Activated T-helper 9 cell treated with anti-CD3 and anti-CD28 coated beads, Interleukin-2, amount 50 U/mL, for 16 hours (primary cell): ENCODE data around the gene MGRN1.
A peak's percentile ranks its signal among the peaks of the same experiment; 100 is the strongest.

ENCODE experiments used
- DNase-seq: peaks from one replicate; pipeline ENCODE4 v3.0.0-alpha.2; 2020; ENCODE audit warnings: low read depth

The MGRN1 gene

DNA sequence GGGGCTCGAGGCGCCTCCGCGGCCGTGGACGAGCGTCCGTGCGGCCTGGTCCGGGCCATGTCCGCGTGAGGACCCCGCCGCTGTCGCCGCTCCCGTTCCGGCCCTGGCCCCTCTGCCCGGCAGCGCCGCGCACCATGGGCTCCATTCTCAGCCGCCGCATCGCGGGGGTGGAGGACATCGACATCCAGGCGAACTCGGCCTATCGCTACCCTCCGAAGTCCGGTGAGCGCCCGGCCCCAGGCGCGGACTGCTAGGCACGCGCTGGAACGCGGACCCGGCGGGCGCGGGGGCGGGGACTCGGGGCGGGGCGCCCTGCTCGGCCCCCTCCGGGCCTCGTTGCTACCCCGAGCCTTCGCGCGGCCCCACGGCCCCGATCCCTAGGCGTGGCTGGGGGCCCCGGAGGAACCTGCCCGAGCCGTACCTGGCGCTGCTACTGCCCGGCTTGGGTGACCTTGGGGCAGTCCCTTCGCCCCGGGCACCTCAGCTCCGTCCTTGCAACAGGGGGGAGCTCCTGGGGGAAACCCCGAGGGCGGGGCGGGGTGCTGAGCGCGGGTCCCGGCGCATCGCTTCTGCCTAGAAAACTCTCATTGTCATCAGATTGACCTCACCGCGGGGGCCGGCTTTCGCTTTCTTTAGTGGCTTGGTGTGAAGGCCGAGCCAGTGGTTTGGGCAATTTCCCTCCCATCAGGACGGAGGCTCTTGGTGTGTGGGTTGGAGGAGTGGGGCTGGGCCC is 367 bp downstream of the MGRN1 start:
- DNase-seq, result peak; percentile 59

DNA sequence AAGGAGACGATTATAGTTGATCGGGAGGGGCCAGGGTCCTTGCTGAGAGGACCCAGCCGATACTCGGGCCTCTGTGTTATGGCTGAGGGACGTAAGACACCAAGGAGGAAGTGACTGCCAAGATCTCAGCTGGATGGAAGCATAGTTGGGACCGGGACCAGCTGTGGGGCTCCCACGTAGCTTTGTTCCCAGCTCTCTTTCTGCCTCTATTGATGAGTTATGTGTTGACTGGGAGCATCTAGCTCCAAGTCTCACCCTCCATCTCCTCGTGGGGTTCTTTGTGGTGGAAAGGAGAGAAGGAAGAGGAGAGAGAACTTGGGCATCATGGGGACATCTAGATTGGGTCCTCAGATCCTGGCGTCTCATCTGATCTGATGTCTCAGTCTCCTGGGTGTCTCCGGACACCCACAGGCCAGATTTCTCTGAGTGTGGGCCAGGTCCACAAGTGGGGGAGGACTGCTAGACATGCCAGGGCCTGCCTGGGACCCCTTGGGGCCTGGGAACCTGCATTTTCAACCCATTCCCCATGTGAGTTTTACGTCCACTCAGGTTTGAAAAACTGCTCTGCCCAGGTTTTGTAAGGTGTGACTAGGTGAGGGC is 1.0 kb downstream of the MGRN1 start:
- DNase-seq, result no peak

DNA sequence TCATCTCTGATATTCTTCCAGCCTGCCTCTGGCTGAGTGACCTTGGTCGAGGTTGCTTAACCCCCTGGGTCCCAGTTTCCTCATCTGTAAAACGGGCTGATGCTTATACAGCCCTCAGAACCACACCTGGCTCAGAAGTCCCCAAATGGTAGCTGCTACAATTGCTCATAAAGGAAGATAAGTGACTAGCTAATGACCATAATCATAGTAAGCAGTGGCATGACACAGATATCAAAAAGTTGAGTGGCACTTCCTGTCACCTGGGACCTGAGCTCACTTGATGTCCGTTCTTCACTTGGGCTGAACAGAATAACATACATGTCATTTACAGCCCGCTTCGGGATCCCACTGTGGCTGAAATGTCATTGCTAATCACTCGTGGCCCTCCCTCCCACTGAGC is 1.8 kb downstream of the MGRN1 start:
- no peak for DNase-seq

DNA sequence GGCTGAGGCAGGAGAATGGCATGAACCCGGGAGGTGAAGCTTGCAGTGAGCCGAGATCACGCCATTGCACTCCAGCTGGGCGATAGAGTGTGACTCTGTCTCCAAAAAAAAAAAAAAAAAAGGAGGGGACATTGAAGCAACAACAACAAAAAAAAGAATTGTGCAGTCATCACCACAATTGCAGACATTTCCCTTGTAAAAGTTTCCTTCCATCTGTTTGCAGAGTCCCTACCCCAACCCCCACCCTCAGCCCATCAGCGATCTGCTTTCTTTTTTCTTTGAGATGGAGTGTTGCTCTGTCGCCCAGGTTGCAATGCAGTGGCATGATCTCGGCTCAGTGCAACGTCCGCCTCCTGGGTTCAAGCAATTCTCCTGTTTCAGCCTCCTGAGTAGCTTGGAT is 3.7 kb downstream of the MGRN1 start:
- DNase-seq, result no peak

DNA sequence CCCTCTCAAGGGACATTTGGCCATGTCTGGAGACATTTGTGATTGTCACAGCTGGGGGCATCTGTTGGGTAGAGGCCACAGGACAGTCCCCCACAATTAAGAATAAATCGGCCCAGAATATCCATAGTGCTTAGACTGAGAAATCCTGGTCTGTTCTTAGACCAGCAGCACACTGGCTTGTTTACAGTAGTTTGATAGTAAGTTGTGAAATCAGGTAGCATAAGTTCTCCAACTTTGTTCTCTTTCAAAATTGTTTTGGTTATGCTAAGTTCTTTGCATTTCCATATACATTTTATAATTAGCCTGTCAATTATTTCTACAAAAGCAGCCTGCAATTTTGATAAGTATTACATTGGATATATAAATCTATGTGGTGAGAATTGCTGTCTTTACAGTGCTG is 6.8 kb downstream of the MGRN1 start:
- no peak for DNase-seq

DNA sequence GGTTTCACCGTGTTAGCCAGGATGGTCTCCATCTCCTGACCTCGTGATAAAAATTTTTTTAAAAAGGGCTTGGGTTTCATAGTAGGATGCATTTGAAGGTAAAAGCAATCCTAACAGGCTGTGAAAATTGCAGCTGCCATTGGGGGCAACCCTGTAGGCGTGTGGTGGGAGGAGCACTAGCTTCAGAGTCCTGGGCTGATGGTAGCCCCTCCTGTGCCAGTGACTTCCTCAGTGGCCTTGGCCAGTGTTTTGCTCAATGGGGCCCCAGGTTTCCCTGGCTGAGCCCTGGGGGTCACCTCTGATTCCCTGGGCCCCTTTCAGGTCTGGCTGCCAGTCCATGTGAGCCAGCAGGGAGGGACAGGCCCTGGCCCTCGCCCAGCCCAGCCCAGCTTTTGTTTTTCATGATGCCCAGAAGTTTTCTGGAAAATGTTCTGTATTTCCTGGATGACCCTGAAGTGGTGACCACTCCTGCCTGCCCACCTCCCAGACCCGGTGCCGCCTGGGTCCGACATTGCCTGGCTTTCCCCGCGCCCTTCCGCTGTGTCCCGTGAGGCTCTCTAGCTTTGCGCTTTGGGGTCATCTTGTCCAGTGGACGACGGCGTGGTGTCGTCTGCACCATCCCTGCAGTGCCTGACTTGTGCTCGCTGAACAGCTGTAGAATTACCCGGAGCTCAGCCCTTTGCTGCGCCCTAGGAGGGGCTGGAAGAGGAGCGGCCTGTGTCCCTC is 9.4 kb downstream of the MGRN1 start:
- no peak for DNase-seq

DNA sequence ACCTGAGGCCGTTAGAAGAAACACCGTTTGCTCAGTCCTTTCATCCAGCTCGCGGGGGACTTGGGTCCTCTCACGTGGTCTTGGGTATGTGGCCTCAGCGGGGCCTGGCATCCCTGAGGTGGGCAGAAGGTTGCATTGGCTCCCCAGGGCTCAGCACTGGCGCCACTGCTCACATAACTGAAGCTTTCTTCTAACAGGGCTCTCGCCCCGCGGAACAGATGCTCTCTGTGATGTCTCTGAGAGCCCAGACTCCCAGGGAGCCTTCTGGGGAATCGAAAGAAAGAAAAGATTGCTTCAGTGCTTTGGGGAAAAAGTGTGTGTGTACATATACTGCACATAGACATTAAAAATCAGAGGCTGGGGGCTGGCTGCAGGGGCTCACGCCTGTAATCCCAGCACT is 10.1 kb downstream of the MGRN1 start:
- DNase-seq, result no peak

DNA sequence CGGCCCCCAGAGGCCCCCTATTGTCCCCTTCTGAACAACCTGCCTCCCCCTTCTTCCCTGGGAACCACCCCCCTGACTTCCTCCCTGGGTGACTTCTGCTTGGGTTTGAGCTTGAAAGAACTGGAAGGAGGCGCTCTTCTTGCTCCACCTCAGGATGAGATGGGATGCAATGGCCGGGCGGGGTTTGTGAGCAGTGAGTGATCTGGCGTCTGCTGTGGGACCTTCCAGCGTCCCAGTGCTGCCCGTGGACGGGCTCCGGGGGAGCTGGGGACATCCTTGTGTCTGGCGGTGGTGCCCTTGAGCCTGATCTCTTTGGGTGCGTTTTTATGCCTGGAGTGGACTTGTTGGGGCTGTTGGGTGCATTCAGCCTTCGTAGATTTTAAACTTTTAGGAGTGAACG is 11.6 kb downstream of the MGRN1 start:
- no peak for DNase-seq

DNA sequence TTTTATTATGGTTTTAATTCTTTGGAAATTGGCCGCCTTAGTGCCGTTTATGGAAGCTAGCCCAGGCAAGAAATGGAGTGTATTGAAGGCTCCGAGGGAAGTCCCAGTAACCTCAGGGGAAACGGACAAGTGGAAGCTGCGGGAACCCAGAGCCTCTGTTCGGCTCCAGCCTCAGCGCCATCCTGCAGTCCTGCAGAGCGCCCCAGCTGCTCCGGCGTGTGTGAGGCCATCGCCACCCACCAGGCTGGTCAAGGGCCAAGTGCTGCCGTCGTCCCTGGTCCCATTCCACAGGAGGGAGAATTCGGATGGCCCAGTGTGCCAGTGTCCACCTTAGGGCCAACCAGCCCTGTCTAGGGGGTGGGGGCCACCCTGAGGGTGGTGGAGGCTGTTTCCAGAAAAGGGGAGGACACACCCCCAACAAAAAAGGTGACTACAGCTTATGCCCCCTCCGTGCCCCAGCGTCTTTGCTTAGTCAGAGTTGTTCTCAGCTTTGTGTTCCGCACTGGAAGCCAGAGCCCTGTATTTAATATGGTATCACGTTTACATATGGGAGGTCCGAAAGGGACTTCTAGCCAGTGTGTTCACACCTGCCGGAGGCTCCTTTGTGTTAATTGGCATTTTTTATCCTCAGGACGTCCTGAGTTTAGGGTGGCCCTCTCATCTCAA is 13.0 kb downstream of the MGRN1 start:
- no peak for DNase-seq

DNA sequence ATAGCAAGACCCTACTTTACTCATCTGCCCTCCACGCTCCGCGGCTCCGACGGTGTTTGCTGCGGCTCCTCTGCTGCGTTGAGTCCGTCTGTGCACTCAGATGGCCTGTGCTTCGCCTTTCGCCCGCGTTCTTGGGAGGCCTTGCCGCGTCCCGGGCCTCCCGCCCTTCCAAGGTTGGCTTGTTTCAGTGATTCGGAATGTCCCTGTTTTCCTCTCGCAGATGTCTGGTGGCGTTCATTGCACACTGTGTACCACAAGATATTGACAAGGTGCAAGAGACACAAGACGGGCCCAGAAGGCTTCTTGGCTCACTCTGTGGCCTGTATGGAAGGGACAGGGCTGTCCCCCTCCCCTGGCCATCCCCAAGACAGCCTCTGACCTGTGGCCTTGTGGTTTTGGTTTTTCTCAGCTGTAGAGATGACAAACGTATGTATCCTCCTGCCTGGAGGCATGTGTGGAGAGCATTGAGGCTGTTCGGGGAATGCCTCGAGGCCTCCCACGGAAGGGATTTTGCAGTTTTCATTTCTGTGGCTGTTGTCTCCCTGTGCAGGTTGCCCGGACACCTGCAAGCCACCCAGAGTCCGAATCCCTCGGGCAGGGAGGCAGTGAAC is 15.4 kb downstream of the MGRN1 start:
- DNase-seq, result no peak

DNA sequence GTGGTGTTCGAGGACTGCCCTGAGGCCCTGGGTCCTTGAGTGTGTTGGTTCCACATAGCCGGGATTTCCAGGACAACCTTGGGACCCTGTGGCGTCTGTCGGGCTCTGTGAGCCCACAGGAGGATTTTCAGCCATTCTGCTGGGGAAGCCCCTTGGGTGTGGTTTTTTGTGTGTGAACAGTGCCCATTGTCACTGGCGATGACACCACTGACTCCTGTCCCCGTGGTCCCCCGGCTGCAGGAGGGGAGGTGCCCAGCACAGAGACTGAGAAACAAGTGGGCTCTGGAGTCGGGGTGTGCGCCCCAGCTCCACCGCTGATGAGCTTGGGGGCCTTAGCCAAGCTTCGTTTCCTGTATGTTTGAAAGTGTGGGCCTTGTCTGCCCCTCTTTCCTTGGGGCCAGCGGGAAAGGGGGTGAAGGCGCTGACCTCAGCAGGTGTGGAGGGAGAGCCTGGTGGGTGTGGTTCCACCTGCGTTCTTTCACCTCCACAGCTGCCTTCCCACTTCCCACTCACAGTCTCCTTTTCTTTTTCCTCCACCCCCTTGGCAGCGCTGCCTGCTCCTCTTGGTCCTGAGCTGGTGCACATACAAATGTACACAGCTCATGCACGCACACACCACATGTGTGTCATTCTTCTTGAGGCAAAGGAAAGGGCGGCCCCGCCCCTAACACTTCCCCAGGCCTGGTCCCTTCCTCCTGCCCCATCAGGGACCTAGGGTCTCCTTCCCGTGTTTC is 16.1 kb downstream of the MGRN1 start:
- no peak for DNase-seq

DNA sequence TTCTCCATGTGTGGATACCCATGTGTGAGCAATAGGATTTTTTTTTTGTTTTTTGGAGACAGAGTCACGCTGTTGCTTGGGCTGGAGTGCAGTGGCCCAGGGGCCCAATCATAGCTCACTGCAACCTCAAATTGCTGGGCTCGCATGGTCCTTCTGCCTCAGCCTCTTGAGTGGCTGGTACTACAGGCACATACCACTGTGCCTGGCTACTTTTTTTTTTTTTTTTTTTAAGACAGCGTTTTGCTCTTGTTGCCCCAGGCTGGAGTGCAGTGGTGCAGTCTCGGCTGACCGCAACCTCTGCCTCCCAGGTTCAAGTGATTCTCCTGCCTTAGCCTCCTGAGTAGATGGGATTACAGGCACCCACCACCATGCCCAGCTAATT is 16.7 kb downstream of the MGRN1 start:
- no peak for DNase-seq

DNA sequence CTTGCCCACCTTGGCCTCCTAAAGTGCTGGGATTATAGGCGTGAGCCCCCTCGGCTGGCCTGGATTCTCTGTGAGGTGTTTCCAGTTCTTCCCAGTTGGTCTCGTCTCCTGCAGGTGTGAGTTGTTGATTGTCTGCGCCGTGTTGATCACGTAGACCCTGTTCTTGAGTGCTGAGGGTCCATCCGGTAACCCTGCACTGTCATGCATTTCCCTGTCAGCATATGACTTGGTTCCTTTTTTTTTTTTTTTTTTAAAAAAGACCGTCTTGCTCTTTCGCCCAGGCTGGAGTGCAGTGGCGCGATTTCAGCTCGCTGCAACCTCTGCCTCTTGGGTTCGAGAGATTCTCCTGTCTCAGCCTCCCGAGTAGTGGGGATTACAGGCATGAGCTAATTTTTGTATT is 17.3 kb downstream of the MGRN1 start:
- DNase-seq, result no peak

DNA sequence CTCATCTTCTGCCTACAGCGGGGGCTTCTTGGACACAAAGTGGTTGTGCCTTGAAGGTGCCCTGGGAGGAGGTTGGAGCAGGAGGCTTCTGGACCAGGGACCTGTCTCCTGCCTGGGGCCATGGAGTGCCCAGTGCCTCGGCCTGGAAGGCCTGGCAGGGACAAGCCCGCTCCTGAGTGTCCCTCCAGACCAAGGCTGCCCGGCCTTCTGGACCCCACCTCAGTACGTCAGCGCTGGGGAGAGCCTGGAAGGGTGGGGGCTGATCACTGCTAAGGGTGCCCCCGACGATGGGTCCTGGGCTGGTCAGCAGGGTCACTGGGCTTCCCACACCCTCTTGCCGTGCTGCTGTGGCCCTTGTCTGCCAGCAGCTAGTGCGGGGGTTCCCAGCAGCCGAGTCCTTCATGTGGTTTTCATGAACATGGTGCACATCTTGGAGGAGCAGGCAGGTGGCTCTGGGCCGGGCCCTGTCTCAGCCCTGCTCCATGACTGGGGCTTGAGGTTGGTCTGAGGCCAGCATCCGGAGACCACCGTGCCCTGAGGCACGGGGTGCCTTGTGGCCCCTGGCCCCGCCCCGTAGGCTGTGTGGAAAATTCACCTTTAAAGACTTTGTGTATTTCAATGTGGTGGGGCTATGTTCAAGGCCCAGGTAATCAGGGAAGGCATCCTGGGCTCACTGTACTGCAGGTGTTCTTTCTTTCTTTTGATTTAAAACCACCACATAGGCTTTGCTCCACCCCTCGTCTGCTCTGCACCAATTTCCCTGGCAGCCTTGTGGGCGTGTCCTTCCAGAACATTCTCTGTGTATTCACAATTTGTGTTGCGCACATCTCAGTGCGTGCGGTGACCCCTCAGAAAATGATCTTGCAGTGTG is 22.4 kb downstream of the MGRN1 start:
- DNase-seq, result no peak

DNA sequence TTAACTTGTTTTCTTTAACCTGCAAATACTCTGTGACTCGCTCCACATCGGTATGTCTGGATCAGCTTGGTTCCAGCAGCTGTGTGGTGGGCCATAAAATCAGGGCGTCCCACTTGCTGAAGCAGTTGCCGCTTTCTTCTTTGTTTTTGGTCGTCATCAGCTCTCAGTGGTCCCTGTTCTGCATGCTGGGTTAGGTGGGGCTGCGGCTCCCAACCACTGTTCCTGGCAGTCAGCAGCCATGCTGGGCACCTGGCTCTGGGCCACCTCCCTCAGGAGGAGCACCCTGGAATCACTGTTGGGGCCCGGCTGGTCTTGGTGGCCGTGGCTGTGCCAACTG is 23.0 kb downstream of the MGRN1 start:
- DNase-seq, result no peak

DNA sequence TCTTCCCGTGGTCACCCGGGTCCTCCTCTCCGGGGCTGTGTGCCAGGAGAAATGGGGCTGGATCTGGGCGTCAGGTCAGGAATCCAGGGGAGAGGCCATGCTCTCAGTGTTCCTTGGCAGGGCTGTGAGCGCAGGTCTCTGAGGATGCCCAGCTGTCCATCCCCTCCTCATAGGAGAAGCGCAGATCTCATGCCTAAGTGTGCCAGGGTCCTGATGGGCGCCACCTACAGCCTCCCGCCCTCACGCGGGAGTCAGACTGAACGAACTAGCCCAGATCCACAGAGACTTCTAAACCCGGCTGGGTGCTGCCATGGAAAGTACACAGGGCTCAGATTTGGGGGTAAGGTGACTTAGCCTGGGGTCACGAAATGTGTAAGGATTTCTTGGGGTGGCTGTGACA is 24.3 kb downstream of the MGRN1 start:
- DNase-seq, result no peak

DNA sequence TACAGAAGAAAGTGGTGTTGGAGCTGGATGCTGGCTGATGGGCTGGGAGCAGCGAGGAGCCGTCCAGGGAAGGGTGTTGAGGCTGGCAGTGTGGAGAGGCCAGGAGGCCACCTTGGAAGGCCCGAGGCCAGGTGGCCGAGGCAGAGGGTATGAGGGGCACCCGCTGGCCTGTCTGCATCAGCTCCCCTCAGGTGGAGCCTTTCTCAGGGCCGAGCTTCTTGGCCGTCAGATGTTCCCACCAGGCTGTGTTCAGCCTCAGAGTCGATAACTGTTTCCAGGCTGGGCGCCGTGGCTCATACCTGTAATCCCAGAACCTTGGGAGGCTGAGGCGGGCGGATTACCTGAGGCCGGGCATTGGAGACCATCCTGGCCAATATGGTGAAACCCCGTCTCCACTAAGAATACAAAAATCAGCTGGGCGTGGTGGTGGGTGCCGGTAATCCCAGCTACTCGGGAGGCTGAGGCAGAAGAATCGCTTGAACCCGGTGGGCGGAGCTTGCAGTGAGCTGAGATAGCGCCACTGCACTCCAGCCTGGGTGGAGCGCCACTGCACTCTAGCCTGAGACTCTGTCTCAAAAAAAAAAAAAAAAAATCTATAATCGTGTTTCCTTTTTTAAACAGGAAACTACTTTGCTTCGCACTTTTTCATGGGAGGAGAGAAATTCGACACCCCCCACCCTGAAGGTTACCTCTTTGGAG is 25.3 kb downstream of the MGRN1 start:
- DNase-seq, result no peak

DNA sequence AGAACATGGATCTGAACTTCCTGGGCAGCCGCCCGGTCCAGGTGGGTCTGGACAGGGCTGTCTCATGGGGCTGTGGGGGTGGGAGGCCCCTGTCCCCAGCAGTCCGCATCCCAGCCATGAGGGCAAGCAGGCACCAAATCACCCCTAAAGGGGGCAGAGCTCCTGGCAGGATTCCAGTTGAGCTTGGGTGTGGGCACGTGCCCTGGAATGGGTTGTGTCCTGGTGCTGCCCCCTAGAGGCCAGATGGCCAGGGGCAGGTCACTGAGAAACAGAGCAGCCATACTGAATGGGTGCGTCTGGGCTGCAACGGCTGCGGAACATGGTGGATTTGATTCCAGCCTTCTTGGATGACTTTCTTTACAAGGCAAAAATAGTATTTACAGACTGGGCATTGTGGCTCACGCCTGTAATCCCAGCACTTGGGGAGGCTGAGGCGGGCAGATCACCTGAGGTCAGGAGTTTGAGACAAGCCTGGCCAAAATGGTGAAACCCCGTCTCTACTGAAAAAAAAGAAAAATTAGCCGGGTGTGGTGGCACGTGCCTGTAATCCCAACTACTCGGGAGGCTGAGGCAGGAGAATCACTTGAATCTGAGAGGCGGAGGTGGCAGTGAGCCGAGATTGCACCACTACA is 25.9 kb downstream of the MGRN1 start:
- DNase-seq, result peak; percentile 60

DNA sequence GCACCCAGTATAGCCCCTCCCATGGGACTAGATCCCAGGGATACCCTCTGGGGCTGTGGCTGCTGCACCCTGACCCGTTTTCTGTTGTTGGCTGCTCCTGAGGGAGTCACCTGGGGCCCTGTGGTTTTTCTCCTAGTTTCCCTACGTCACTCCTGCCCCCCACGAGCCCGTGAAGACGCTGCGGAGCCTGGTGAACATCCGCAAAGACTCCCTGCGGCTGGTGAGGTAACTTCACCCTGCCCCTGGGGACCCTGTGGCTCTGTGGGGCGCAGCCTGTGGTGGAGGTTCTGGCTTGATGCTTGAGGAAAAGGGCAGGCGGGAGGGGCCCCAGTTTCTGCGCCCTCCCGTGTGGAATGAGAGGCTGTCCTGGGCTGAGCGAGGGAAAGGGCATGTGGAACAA is 27.2 kb downstream of the MGRN1 start:
- DNase-seq, result no peak

DNA sequence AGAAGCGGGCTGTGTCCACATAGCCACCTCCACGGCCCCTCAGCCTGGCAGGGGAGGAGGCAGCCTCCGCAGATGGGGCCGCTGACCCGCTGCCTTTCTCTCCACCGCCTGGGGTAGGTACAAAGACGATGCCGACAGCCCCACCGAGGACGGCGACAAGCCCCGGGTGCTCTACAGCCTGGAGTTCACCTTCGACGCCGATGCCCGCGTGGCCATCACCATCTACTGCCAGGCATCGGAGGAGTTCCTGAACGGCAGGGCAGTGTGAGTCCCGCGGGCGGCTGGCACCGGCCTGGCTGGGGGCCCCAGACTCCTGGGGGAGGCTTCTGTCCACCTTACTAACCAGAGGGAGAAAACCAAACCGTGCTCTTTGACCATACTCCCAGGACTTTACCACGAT is 27.9 kb downstream of the MGRN1 start:
- DNase-seq, result no peak
